22Rv1 (cell line): ENCODE measurements around the gene STING1.

Experiments used
- ZFX ChIP-seq: fragments of 450-650 bp; IDR thresholded peaks from 2 replicates; pipeline ENCODE4 v1.6.1; 2017; ENCODE audit warnings: antibody characterized with exemption, borderline replicate concordance
- TF ChIP-seq, protein P1 (sequence below): fragments of 450-650 bp; IDR thresholded peaks from 2 replicates; pipeline ENCODE4 v1.5.1; 2017; ENCODE audit warnings: mild to moderate bottlenecking

GRCh38 chr5:139523635-139524445 lies 41.3 kb upstream of the STING1 start:
- TF ChIP-seq, protein P1, sequence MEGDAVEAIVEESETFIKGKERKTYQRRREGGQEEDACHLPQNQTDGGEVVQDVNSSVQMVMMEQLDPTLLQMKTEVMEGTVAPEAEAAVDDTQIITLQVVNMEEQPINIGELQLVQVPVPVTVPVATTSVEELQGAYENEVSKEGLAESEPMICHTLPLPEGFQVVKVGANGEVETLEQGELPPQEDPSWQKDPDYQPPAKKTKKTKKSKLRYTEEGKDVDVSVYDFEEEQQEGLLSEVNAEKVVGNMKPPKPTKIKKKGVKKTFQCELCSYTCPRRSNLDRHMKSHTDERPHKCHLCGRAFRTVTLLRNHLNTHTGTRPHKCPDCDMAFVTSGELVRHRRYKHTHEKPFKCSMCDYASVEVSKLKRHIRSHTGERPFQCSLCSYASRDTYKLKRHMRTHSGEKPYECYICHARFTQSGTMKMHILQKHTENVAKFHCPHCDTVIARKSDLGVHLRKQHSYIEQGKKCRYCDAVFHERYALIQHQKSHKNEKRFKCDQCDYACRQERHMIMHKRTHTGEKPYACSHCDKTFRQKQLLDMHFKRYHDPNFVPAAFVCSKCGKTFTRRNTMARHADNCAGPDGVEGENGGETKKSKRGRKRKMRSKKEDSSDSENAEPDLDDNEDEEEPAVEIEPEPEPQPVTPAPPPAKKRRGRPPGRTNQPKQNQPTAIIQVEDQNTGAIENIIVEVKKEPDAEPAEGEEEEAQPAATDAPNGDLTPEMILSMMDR: no peak
- no peak for TF ChIP-seq ZFX
